MCF 10A (cell line): ENCODE data around the gene PXT1. TPM values are rescaled to one million over a fixed set of nuclear protein-coding genes. Genes with fewer than 3 reads are reported as not detected.

ENCODE experiments used
- BruUV-seq: library from RNA; stranded (reverse); fragments of 400-500 nt; replicated peaks from 2 replicates; lab custom pipeline; 2021; lab: Mats Ljungman, UMichigan
- CTCF ChIA-PET: fragments of 300-600 bp; sonication (Branson Sonifier 250); formaldehyde crosslinking; extraction: SDS; loops from one replicate; lab custom pipeline; 2021; ENCODE audit warnings: antibody characterized with exemption, inconsistent platforms; lab: Yijun Ruan, JAX
- POLR2A ChIA-PET: fragments of 300-600, 350-650 bp; sonication (Branson Sonifier 250); formaldehyde crosslinking; extraction: SDS; loops from one replicate; lab custom pipeline; 2020; ENCODE audit warnings: antibody characterized with exemption, inconsistent platforms; lab: Yijun Ruan, JAX
- DNase-seq: peaks from one replicate; pipeline ENCODE4 v3.0.0-alpha.2; 2018; ENCODE audit not compliant: unreplicated experiment
- H3K27ac Mint-ChIP-seq: one replicate; pipeline ENCODE4 v1.8.0; 2022; ENCODE audit warnings: mild to moderate bottlenecking, low read depth, mixed read lengths; ENCODE audit not compliant: unreplicated experiment
- H3K27me3 Mint-ChIP-seq: one replicate; pipeline ENCODE4 v1.8.0; 2022; ENCODE audit warnings: mixed read lengths; ENCODE audit not compliant: insufficient read depth, unreplicated experiment
- H3K36me3 Mint-ChIP-seq: one replicate; pipeline ENCODE4 v1.8.0; 2022; ENCODE audit warnings: mild to moderate bottlenecking, moderate library complexity, mixed read lengths; ENCODE audit not compliant: insufficient read depth, unreplicated experiment
- H3K4me1 Mint-ChIP-seq: one replicate; pipeline ENCODE4 v1.8.0; 2022; ENCODE audit warnings: mixed read lengths; ENCODE audit not compliant: insufficient read depth, unreplicated experiment
- H3K4me3 Mint-ChIP-seq: one replicate; pipeline ENCODE4 v1.8.0; 2022; ENCODE audit warnings: mild to moderate bottlenecking, moderate library complexity, mixed read lengths; ENCODE audit not compliant: unreplicated experiment
- H3K9me3 Mint-ChIP-seq: one replicate; pipeline ENCODE4 v1.8.0; 2022; ENCODE audit warnings: mixed read lengths; ENCODE audit not compliant: unreplicated experiment
- intact Hi-C: fragments of 100-400 bp; cut with micrococcal nuclease; formaldehyde crosslinking; loops from 2 replicates; pipeline ENCODE4 v1.14.1; 2022
- total RNA-seq: library from RNA; stranded (reverse); gene quantifications from 2 replicates; pipeline ENCODE4 v1.2.3, GENCODE V29; 2022
- TF ChIP-seq, protein P1 (sequence below): fragments of 200-600 bp; IDR thresholded peaks from one replicate; pipeline ENCODE4 v1.8.0; 2022; ENCODE audit warnings: antibody characterized with exemption, mild to moderate bottlenecking; ENCODE audit not compliant: unreplicated experiment

PXT1 gene
- total RNA-seq, 1 experiment from 2014 or later, result not detected

DNA sequence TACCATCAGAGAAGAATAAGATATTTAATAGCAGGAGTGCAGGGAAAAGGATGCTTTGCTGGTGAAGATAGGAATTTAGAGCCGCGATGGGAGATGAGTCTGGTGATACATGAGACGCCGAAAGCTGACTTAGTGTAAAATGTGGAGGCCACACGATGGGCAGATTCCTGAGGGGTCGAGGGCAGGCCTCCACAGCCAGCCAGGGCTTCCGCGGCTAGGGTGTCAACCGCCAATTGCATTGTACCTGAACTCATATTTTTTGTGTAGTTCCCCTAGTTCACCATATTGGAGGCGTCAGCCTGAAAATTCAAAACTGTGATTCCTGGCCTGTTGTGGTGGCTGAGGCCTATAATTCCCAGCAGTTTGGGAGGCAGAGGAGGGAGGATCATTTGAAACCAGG lies 63.7 kb downstream of the PXT1 start:
- H3K4me1 Mint-ChIP-seq, result peaks cover 1% of the 10 kb centered on the region
- intact Hi-C loops, result no loop called here
- no peak overlapping the region for H3K27ac Mint-ChIP-seq
- BruUV-seq, result no TSS peak
- no peaks in the 10 kb centered on the region for H3K27me3 Mint-ChIP-seq
- ChIA-PET CTCF (interaction anchor here (0.6 kb wide), 2 partner anchors 18 to 22 kb away, joined by 4 to 5 read pairs; no protein-coding TSS in a partner anchor), POLR2A (no interaction called here)
- no peak for DNase-seq
- TF ChIP-seq, protein P1, sequence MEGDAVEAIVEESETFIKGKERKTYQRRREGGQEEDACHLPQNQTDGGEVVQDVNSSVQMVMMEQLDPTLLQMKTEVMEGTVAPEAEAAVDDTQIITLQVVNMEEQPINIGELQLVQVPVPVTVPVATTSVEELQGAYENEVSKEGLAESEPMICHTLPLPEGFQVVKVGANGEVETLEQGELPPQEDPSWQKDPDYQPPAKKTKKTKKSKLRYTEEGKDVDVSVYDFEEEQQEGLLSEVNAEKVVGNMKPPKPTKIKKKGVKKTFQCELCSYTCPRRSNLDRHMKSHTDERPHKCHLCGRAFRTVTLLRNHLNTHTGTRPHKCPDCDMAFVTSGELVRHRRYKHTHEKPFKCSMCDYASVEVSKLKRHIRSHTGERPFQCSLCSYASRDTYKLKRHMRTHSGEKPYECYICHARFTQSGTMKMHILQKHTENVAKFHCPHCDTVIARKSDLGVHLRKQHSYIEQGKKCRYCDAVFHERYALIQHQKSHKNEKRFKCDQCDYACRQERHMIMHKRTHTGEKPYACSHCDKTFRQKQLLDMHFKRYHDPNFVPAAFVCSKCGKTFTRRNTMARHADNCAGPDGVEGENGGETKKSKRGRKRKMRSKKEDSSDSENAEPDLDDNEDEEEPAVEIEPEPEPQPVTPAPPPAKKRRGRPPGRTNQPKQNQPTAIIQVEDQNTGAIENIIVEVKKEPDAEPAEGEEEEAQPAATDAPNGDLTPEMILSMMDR, result no peak
- no peaks in the 10 kb centered on the region for H3K36me3 Mint-ChIP-seq
- no peaks in the 10 kb centered on the region for H3K9me3 Mint-ChIP-seq
- no peak overlapping the region for H3K4me3 Mint-ChIP-seq

DNA sequence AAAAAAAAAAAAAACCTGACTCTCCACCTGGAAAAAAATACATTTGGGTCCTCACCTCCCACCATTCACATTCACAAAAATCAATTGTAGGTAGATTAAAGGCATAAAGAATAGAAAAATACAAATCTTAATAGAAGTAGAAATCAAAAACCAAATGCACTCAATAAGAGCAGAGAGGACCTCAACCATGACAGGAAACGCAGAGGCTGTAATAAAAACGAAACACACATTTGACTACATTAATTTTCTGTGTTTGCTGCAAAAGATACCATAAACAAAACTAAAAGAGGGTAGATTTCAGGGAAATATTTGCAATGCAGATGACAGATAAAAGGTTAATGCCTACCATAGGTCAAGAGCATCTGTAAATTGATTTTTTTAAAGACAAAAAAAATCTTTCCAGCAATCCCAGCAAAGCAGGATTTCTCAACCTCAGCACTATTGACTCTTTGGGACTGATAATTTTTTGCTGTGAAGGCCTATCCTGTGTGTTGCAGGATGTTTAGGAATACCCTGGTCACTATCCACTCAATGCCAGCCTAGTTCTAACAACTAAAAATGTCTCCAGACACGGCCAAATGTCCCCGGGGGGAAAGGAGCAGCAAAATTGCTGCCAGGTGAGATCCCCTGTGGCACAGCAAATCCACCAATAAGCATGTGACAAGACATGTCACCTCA lies 64.3 kb downstream of the PXT1 start:
- ChIA-PET CTCF (no interaction called here), POLR2A (no interaction called here)
- DNase-seq, result no peak
- BruUV-seq, result no TSS peak
- no peaks in the 10 kb centered on the region for H3K9me3 Mint-ChIP-seq
- no peaks in the 10 kb centered on the region for H3K27me3 Mint-ChIP-seq
- no peak overlapping the region for H3K27ac Mint-ChIP-seq
- intact Hi-C loops, result no loop called here
- no peak overlapping the region for H3K4me3 Mint-ChIP-seq
- peaks cover 5% of the 10 kb centered on the region for H3K4me1 Mint-ChIP-seq
- H3K36me3 Mint-ChIP-seq, result no peaks in the 10 kb centered on the region
- TF ChIP-seq, protein P1, result no peak

DNA sequence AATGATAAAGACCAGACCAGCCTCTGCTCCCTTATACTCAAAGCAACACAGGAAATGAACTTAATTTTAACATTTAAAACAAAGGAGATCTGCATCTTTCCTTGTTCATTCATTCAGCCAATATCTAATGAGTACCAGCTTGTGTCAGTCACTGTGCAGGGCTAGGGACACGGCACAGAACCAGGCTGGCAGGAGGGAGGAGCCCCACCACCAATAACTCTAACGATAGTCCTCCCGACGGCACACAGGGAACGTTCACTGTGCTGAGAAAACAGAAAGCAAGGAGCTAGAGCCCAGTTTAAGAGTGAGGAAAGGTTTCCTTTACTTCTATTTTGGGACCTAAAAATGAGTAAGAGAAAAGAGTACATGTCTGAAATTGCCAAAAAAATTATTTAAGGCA lies 65.1 kb downstream of the PXT1 start:
- no peaks in the 10 kb centered on the region for H3K36me3 Mint-ChIP-seq
- H3K4me3 Mint-ChIP-seq, result no peak overlapping the region
- intact Hi-C loops, result no loop called here
- ChIA-PET CTCF (no interaction called here), POLR2A (interaction anchor here (0.9 kb wide), 1 partner anchor 9 kb away, joined by 3 read pairs; no protein-coding TSS in a partner anchor)
- H3K9me3 Mint-ChIP-seq, result no peaks in the 10 kb centered on the region
- peaks cover 12% of the 10 kb centered on the region for H3K4me1 Mint-ChIP-seq
- no peak for DNase-seq
- TF ChIP-seq, protein P1, result no peak
- H3K27ac Mint-ChIP-seq, result no peak overlapping the region
- no TSS peak for BruUV-seq
- peaks cover 7% of the 10 kb centered on the region for H3K27me3 Mint-ChIP-seq

DNA sequence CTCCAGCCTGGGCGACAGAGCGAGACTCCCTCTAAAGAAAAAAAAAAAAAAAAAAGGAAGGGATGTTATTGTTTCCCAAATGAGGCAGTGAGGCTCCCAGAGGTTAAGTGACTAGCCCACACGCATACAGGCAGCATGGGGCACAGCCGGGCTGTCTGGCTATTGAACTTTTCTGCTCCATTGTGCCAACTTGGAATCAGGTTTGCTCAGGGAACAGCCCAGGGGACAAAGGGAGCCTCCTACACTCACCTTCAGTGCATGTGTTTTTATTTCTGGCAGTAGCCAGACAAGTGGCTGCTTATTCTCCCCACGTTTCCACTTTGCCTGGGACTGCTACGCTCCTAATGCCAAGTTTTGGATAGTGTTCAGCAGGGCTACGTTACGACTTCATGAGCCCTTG lies 65.9 kb downstream of the PXT1 start:
- Mint-ChIP-seq H3K9me3 (no peaks in the 10 kb centered on the region), H3K36me3 (no peaks in the 10 kb centered on the region), H3K4me3 (no peak overlapping the region), H3K27me3 (peaks cover 13% of the 10 kb centered on the region), H3K27ac (no peak overlapping the region), H3K4me1 (peaks cover 20% of the 10 kb centered on the region)
- POLR2A ChIA-PET, result interaction anchor here (0.5 to 0.9 kb wide), 2 partner anchors 10 to 139 kb away, joined by 3 to 5 read pairs; no protein-coding TSS in a partner anchor
- no TSS peak for BruUV-seq
- CTCF ChIA-PET, result no interaction called here
- TF ChIP-seq, protein P1, result no peak
- no peak for DNase-seq
- intact Hi-C loops, result no loop called here
